NCI-H69 (cell line): ENCODE data around the gene SELENOI.
A peak's percentile ranks its signal among the peaks of the same experiment; 100 is the strongest.

ENCODE experiments used
- DNase-seq: peaks from one replicate; lab custom pipeline; 2025; lab: John Stamatoyannopoulos, UW

SELENOI gene

GRCh38 chr2:26412091-26412673, 66.2 kb downstream of the SELENOI start:
- no peak for DNase-seq

- peak; percentile 9 for DNase-seq
These were observed 68.4 kb downstream of the SELENOI start for GRCh38 chr2:26414311-26414710.

GRCh38 chr2:26421961-26422360, 76.0 kb downstream of the SELENOI start:
- no peak for DNase-seq

DNA sequence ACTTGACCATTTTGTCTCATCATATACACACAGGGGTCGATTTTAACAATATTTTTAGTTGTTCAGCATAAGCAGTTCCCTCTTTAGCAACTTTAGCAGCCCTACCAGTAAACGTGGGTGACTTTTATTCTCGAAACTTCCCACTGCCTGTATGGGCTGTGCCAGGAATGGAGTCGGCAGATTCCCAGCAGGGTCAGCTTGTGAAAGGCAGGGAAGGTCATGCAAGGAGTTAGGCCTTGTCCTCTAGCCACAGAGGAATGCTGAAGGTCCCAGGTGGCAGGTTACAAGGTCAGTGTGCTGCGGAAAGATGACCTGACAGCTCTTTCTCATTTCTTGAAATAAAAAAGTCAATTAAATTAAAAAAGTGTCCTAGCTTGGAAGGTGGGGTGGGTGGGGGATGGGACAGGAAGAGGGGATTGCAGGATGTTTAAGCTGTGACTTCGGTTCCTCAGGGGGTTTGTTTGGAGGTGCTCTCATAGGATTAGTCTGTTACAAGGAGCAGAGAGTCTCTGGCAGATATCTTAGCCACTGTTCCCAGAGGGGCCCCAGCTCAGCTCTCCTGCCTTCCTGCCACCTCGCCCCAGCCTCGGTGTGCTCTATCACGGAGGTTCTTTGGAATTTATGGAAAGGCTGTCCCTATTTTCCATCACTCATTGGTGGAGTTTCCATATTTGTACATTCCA, 77.1 kb downstream of the SELENOI start:
- no peak for DNase-seq

DNA sequence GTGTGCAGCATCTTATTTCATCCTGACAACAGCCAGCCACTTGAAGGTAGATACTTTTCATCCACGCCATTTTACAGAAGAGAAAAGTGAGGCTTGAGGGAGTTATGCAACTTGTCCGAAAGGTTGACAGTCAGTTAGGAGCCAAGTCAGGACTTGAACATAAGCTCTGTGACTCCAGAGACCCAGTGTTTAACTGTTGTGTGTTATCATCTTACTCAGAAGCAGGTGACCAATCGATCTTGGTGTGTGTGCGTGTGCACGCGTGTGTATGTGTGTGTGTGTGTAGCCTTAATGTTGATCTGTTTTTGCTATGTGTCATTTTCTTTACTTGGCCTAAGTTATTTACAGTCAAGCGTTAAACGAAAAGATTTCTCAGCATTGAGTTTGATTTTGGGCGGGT, 77.8 kb downstream of the SELENOI start:
- DNase-seq: no peak

DNA sequence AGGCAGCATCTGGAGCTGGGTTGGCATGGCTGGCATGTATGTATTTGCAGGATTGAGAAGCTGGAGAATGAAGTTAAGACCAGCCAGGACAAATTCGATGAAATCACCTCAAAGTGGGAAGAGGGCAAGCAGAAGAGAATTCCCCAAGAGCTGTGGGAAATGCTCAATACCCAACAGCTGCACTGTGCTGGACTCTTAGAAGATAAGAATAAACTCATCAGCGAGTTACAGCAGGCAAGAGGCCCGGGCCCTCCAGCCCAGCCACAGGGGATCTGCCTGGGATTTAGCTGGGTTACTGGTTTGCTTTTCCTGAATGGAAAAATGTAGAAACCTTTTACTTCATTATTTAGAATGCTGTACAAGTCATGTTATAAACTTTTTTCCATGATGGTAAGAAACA, 78.3 kb downstream of the SELENOI start:
- DNase-seq: no peak

- no peak for DNase-seq
These were observed 82.9 kb downstream of the SELENOI start for GRCh38 chr2:26428846-26429245.

DNA sequence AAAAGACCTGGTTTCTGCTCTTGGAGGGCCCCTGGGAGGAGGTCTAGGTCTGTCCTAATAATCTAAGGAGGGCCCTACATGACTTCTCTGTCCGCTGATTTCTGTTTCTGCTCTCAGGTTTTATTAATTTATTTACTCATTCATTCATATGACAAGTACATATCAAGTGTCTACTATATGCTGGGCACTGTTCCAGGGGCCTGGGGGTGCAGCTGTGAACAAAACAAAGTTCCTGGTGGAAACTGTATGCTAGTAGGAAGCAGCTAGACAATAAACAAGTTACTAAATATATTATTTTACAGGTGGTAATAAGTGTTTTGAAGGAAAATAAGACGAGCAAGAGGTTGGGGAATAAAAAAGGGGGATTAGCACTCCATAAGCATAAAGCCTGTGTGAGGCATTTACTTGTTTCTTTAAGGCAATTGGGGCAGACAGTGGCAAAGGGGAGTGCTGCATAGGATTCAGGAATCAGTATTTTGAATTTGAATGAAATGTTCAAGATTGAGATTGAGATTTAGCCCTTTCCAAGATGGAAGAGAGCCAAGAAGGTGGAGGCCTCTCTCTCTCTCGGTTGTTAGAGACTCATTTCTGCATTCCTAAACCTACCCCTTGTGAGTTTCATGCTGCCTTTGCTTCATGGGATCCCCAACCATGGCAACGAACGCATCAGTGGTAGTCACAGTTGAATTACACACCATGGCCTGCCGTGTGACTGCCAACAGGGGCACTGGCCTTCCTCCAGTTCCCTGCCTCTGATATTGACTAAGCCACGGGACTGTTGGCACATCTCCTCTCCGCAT, 84.0 kb downstream of the SELENOI start:
- DNase-seq: peak; percentile 78

DNA sequence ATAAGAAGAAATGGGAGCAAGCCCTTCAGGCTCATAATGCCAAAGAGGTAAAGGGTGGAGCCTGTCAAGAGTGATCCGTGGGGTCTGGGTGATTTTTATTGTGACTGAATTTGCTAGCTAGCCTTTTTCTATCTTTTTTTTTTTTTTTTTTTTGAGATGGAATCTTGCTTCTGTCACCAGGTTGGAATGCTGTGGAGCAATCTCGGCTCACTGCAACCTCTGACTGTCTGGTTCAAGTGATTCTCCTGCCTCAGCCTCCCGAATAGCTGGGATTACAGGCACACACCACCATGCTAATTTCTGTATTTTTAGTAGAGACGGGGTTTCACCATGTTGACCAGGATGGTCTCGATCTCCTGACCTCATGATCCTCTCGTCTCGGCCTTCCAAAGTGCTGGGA, 84.9 kb downstream of the SELENOI start:
- no peak for DNase-seq

- no peak for DNase-seq
These were observed 86.4 kb downstream of the SELENOI start for GRCh38 chr2:26432363-26432762.

- no peak for DNase-seq
These were observed 86.9 kb downstream of the SELENOI start for GRCh38 chr2:26432859-26433258.

DNA sequence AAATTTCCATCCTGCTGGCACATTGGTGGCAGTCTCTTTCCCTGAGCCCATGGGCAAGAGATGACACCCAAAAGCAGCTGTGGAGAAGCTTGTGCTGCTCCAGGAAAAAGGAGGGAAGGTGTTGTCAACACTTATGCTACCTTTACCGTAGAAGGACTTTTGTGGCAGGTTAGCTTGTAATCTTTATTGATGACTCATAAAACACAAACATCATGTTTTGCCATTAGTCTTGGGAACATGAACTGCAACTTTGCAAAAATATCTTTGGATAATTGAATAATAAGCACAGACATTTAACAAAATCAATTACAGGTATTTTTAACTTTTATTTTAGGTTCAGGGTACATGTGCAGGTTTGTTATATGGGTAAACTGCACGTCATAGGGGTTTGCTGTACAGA, 89.2 kb downstream of the SELENOI start:
- DNase-seq: no peak

DNA sequence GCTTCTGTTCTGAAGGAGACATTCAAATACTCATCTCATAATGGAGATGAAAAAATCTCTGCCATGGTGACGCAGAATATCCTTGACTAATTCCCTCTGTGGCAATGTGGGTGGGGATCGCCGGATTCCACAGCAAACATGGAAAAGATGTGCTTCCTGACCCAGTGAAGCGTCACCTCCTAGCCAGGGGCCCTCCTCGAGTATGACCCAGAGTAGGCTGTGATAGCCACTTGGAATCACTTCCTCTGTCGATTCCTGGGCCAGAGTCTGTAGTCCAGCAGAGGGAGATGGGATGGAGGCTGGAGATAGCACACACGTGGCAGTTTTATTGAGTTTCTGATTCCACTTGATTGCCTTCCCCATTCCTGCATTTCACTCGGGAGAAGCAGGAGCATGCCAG, 92.6 kb downstream of the SELENOI start:
- no peak for DNase-seq

GRCh38 chr2:26438926-26439325, 93.0 kb downstream of the SELENOI start:
- no peak for DNase-seq

GRCh38 chr2:26442301-26442700, 96.4 kb downstream of the SELENOI start:
- DNase-seq: no peak

- DNase-seq: peak; percentile 4
These were observed 96.8 kb downstream of the SELENOI start for GRCh38 chr2:26442707-26443106.

DNA sequence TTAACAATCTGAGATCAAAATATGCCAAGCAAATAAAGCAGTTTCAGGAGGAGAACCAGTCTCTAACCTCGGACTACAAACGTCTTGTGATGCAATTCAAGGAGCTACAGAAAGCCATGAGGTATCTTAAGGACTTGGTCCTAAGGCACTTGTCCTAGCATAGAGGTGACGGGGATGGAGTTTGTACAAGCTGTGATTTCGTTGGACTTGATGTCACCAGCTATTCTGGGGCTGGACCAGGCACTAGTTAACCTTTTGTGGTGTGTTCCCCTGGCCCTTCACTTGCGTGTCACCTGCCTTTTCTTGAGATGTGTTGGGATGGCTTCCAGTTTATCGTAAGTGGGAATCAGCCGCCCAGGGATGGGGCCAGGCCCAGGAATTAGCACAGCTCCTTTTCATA, 98.3 kb downstream of the SELENOI start:
- no peak for DNase-seq
